Measurements from ENCODE around the gene GPANK1.
A peak's percentile ranks its signal among the peaks of the same experiment; 100 is the strongest.

The GPANK1 gene

DNA sequence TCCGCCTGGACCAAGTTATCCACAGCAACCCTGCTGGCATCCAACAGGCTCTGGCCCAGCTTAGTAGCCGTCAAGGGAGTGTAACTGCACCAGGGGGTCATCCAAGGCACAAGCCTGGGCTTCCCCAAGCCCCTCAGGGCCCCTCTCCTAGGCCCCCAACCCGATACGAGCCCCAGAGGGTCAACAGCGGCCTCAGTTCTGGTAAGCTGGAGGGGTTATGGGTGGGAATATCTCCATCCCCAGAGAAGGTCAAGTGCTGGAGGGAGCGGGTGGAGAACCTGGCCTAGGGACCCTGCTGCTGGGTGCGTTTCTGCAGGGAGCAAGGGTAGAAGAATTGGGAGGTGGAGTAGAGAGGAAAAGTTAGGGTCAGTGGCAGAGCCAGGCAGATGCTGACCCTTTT, 31.4 kb downstream of the GPANK1 start:
- no peak for DNase-seq (ENCODE audit: low read depth)
- H3K4me3 ChIP-seq (ENCODE audit: low read length), result no peak overlapping the region
- TF ChIP-seq, protein P1, sequence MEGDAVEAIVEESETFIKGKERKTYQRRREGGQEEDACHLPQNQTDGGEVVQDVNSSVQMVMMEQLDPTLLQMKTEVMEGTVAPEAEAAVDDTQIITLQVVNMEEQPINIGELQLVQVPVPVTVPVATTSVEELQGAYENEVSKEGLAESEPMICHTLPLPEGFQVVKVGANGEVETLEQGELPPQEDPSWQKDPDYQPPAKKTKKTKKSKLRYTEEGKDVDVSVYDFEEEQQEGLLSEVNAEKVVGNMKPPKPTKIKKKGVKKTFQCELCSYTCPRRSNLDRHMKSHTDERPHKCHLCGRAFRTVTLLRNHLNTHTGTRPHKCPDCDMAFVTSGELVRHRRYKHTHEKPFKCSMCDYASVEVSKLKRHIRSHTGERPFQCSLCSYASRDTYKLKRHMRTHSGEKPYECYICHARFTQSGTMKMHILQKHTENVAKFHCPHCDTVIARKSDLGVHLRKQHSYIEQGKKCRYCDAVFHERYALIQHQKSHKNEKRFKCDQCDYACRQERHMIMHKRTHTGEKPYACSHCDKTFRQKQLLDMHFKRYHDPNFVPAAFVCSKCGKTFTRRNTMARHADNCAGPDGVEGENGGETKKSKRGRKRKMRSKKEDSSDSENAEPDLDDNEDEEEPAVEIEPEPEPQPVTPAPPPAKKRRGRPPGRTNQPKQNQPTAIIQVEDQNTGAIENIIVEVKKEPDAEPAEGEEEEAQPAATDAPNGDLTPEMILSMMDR (IDR thresholded peaks at IDR 0.05; ENCODE audit: insufficient read depth, low read depth, low read length, missing control alignments), result no peak

GRCh38 chr6:31632279-31632946, 32.4 kb downstream of the GPANK1 start:
- no peak for DNase-seq (ENCODE audit: low read depth)
- H3K4me3 ChIP-seq (ENCODE audit: low read length), result no peak overlapping the region
- TF ChIP-seq, protein P1 (IDR thresholded peaks at IDR 0.05; ENCODE audit: insufficient read depth, low read depth, low read length, missing control alignments), result no peak

DNA sequence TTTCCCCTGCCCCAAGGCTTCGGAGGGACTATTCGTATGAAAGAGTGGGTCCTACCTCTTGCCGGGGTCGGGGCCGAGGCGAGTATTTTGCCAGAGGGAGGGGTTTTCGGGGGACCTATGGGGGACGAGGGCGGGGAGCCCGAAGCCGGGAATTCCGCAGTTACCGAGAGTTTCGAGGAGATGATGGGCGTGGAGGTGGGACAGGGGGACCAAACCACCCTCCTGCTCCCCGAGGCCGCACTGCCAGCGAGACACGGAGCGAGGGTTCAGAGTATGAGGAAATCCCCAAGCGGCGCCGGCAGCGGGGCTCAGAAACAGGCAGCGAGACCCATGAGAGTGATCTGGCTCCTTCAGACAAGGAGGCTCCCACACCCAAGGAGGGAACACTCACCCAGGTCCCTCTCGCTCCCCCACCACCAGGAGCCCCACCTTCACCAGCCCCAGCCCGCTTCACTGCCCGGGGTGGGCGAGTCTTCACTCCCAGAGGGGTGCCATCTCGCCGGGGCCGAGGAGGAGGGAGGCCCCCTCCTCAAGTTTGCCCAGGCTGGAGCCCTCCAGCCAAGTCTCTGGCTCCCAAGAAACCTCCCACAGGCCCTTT, 33.0 kb downstream of the GPANK1 start:
- no peak overlapping the region for H3K4me3 ChIP-seq (ENCODE audit: low read length)
- TF ChIP-seq, protein P1 (IDR thresholded peaks at IDR 0.05; ENCODE audit: insufficient read depth, low read depth, low read length, missing control alignments), result no peak
- DNase-seq (ENCODE audit: low read depth), result no peak

DNA sequence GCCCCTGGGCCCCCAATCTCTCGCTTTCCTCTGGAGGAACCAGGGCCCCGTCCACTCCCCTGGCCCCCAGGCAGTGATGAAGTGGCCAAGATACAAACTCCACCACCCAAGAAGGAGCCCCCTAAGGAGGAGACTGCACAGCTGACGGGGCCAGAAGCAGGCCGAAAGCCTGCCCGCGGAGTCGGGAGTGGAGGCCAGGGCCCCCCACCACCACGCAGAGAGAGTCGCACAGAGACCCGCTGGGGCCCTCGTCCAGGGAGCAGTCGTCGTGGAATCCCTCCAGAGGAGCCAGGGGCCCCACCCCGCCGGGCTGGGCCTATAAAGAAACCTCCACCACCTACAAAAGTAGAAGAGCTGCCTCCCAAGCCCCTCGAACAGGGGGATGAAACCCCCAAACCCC, 33.6 kb downstream of the GPANK1 start:
- no peak overlapping the region for H3K4me3 ChIP-seq (ENCODE audit: low read length)
- TF ChIP-seq, protein P1 (IDR thresholded peaks at IDR 0.05; ENCODE audit: insufficient read depth, low read depth, low read length, missing control alignments), result no peak
- DNase-seq (ENCODE audit: low read depth), result no peak

DNA sequence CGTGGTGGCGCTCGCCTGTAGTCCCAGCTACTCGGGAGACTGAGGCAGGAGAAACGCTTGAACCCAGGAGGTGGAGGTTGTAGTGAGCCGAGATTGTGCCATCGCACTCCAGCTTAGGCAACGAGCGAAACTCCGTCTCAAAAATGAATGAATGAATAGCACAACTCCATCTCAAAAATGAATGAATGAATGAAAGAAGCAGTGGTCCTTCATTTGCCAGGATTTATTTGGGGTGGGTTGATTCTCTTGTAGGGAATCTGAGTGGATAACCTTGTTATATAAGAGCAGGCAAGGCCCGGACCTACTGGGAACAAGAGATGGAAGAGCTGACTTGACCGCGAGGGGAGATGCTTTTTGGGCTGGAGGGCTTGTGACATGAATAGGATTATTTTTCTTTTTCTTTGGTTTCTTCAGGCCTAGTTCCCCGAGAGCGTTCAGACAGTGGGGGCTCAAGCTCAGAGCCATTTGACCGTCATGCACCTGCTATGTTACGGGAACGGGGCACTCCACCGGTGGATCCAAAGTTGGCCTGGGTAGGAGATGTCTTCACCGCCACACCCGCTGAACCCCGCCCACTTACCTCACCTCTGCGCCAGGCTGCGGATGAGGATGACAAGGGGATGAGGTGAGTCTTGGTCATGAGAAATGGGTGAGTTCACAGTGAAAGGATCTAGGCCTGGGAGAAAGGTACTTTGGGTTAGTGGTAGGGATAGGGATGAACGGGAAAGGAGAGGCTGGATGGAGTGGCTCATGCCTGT, 34.4 kb downstream of the GPANK1 start:
- no peak overlapping the region for H3K4me3 ChIP-seq (ENCODE audit: low read length)
- TF ChIP-seq, protein P1 (IDR thresholded peaks at IDR 0.05; ENCODE audit: insufficient read depth, low read depth, low read length, missing control alignments), result no peak
- peak; percentile 33 for DNase-seq (ENCODE audit: low read depth)

DNA sequence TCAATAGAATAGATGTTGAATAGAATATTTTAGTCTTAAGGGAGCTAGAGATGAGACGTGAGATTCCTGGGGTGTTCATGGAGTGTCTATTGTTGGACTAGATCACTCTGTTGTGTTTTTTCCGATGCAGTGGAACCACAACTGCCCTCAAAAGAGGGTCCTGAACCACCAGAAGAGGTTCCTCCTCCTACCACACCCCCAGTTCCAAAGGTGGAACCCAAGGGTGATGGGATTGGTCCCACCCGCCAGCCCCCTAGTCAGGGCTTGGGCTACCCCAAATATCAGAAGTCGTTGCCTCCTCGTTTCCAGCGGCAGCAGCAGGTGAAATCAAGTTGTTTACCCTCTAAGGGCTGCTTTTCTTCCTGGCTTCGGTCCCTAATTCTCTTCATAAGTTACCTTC, 35.8 kb downstream of the GPANK1 start:
- no peak for DNase-seq (ENCODE audit: low read depth)
- no peak overlapping the region for H3K4me3 ChIP-seq (ENCODE audit: low read length)
- TF ChIP-seq, protein P1 (IDR thresholded peaks at IDR 0.05; ENCODE audit: insufficient read depth, low read depth, low read length, missing control alignments), result no peak

Measured in epithelial cell of esophagus (primary cell).